Karpas-422 (cell line): Measurements from ENCODE around the gene CALML3. TPM values are rescaled to one million over a fixed set of nuclear protein-coding genes. Genes with fewer than 3 reads are reported as not detected.

ENCODE experiments used
- DNase-seq: peaks from one replicate; pipeline ENCODE4 v3.0.0-alpha.2; 2015
- H2AFZ ChIP-seq: fragments of 200-600 bp; sonication (generic); 2 replicates; pipeline ENCODE4 v1.6.1; 2014; ENCODE audit warnings: antibody characterized with exemption, low read length, mixed read lengths
- H3K27ac ChIP-seq: fragments of 200-600 bp; sonication (generic); 2 replicates; pipeline ENCODE4 v1.5.1; 2014; ENCODE audit warnings: mild to moderate bottlenecking, low read length, moderate library complexity
- H3K27me3 ChIP-seq: fragments of 200-600 bp; sonication (generic); 2 replicates; pipeline ENCODE4 v1.6.1; 2014; ENCODE audit warnings: low read length, mixed read lengths
- H3K36me3 ChIP-seq: fragments of 200-600 bp; sonication (generic); 2 replicates; pipeline ENCODE4 v1.6.1; 2014; ENCODE audit warnings: low read length, mixed read lengths; ENCODE audit not compliant: insufficient read depth
- H3K4me1 ChIP-seq: fragments of 200-600 bp; sonication (generic); 2 replicates; pipeline ENCODE4 v1.6.1; 2014; ENCODE audit warnings: mild to moderate bottlenecking, low read length, mixed read lengths
- H3K4me2 ChIP-seq: fragments of 200-600 bp; sonication (generic); 2 replicates; pipeline ENCODE4 v1.6.1; 2014; ENCODE audit warnings: low read length, low read depth, mild to moderate bottlenecking; ENCODE audit not compliant: poor library complexity, severe bottlenecking
- H3K4me3 ChIP-seq: fragments of 200-600 bp; sonication (generic); 2 replicates; pipeline ENCODE4 v1.5.1; 2014; ENCODE audit warnings: mild to moderate bottlenecking, antibody characterized with exemption, low read length, mixed read lengths
- H3K79me2 ChIP-seq: fragments of 200-600 bp; sonication (generic); 2 replicates; pipeline ENCODE4 v1.6.1; 2014; ENCODE audit warnings: mild to moderate bottlenecking, low read length, mixed read lengths
- H3K9ac ChIP-seq: fragments of 200-600 bp; sonication (generic); 2 replicates; pipeline ENCODE4 v1.6.0; 2014; ENCODE audit warnings: low read length
- H3K9me2 ChIP-seq: fragments of 200-600 bp; sonication (generic), shearing (Covaris generic); replicated peaks from 2 replicates; pipeline ENCODE4 v1.6.0; 2014; ENCODE audit warnings: mild to moderate bottlenecking, low read length, moderate library complexity; ENCODE audit not compliant: insufficient read depth
- H3K9me3 ChIP-seq: fragments of 300-700, 200-600 bp; sonication (generic); 2 replicates; pipeline ENCODE4 v1.6.1; 2014; ENCODE audit warnings: low read length, mixed read lengths
- H4K20me1 ChIP-seq: fragments of 200-600 bp; sonication (generic); 2 replicates; pipeline ENCODE4 v1.6.1; 2014; ENCODE audit warnings: mild to moderate bottlenecking, antibody characterized with exemption, low read length, low read depth; ENCODE audit not compliant: insufficient read depth
- total RNA-seq: library from RNA; depleted of rRNA; stranded (reverse); fragments of >200 nt; shearing (Covaris generic); gene quantifications from 2 replicates; pipeline ENCODE4 v1.2.3, GENCODE V29; 2014; ENCODE audit warnings: low replicate concordance

CALML3 gene
- total RNA-seq, 1 experiment from 2014 or later, result not detected

- no peak overlapping the region for H3K9ac ChIP-seq
- no peaks in the 10 kb centered on the region for H3K9me3 ChIP-seq
- no peak overlapping the region for H2AFZ ChIP-seq
- no peaks in the 10 kb centered on the region for H3K27me3 ChIP-seq
- H3K4me1 ChIP-seq, result no peaks in the 10 kb centered on the region
- no peaks in the 10 kb centered on the region for H4K20me1 ChIP-seq
- DNase-seq, result no peak
- no peaks in the 10 kb centered on the region for H3K9me2 ChIP-seq
- H3K36me3 ChIP-seq, result no peaks in the 10 kb centered on the region
- no peaks in the 10 kb centered on the region for H3K79me2 ChIP-seq
- H3K4me2 ChIP-seq, result no peak overlapping the region
- no peak overlapping the region for H3K27ac ChIP-seq
- H3K4me3 ChIP-seq, result no peak overlapping the region
These were observed 11.8 kb downstream of the CALML3 start for GRCh38 chr10:5536486-5537081.

GRCh38 chr10:5537684-5538083 is 12.9 kb downstream of the CALML3 start:
- H3K36me3 ChIP-seq, result no peaks in the 10 kb centered on the region
- no peak overlapping the region for H3K4me2 ChIP-seq
- H2AFZ ChIP-seq, result no peak overlapping the region
- H4K20me1 ChIP-seq, result no peaks in the 10 kb centered on the region
- no peaks in the 10 kb centered on the region for H3K9me3 ChIP-seq
- H3K27me3 ChIP-seq, result no peaks in the 10 kb centered on the region
- H3K27ac ChIP-seq, result no peak overlapping the region
- H3K9ac ChIP-seq, result no peak overlapping the region
- no peak for DNase-seq
- no peaks in the 10 kb centered on the region for H3K79me2 ChIP-seq
- H3K4me1 ChIP-seq, result no peaks in the 10 kb centered on the region
- H3K9me2 ChIP-seq, result no peaks in the 10 kb centered on the region
- no peak overlapping the region for H3K4me3 ChIP-seq

- H3K9ac ChIP-seq, result no peak overlapping the region
These were observed 13.7 kb downstream of the CALML3 start for GRCh38 chr10:5538446-5538845.

GRCh38 chr10:5538892-5539651 is 14.3 kb downstream of the CALML3 start:
- DNase-seq, result no peak
- Histone ChIP-seq H3K9ac (no peak overlapping the region), H3K27me3 (no peaks in the 10 kb centered on the region), H3K36me3 (no peaks in the 10 kb centered on the region), H3K4me2 (no peak overlapping the region), H4K20me1 (no peaks in the 10 kb centered on the region), H3K79me2 (no peaks in the 10 kb centered on the region), H3K9me2 (no peaks in the 10 kb centered on the region), H3K27ac (no peak overlapping the region), H3K4me3 (no peak overlapping the region), H3K9me3 (no peaks in the 10 kb centered on the region), H3K4me1 (no peaks in the 10 kb centered on the region), H2AFZ (no peak overlapping the region)

More at GRCh38 chr10:5538446-5538845, 13.7 kb downstream of the CALML3 start:
- H3K9me3 ChIP-seq, result no peaks in the 10 kb centered on the region
- H2AFZ ChIP-seq, result no peak overlapping the region
- no peaks in the 10 kb centered on the region for H4K20me1 ChIP-seq
- no peaks in the 10 kb centered on the region for H3K79me2 ChIP-seq
- no peak overlapping the region for H3K27ac ChIP-seq
- H3K9me2 ChIP-seq, result no peaks in the 10 kb centered on the region
- H3K4me2 ChIP-seq, result no peak overlapping the region
- H3K27me3 ChIP-seq, result no peaks in the 10 kb centered on the region
- no peaks in the 10 kb centered on the region for H3K36me3 ChIP-seq
- no peak overlapping the region for H3K4me3 ChIP-seq
- DNase-seq, result no peak
- H3K4me1 ChIP-seq, result no peaks in the 10 kb centered on the region

- Histone ChIP-seq H3K27me3 (no peaks in the 10 kb centered on the region), H3K27ac (no peak overlapping the region), H3K9me2 (no peaks in the 10 kb centered on the region), H3K4me3 (no peak overlapping the region), H3K9ac (no peak overlapping the region), H2AFZ (no peak overlapping the region), H3K4me1 (no peaks in the 10 kb centered on the region), H3K4me2 (no peak overlapping the region), H4K20me1 (no peaks in the 10 kb centered on the region), H3K9me3 (no peaks in the 10 kb centered on the region), H3K79me2 (no peaks in the 10 kb centered on the region), H3K36me3 (no peaks in the 10 kb centered on the region)
- no peak for DNase-seq
These were observed 15.3 kb downstream of the CALML3 start for GRCh38 chr10:5540080-5540479.

GRCh38 chr10:5540891-5541290 is 16.1 kb downstream of the CALML3 start:
- Histone ChIP-seq H3K4me2 (no peak overlapping the region), H3K9me3 (no peaks in the 10 kb centered on the region), H4K20me1 (no peaks in the 10 kb centered on the region), H2AFZ (no peak overlapping the region), H3K4me1 (no peaks in the 10 kb centered on the region), H3K9ac (no peak overlapping the region), H3K27me3 (no peaks in the 10 kb centered on the region), H3K9me2 (no peaks in the 10 kb centered on the region), H3K4me3 (no peak overlapping the region), H3K27ac (no peak overlapping the region), H3K79me2 (no peaks in the 10 kb centered on the region), H3K36me3 (no peaks in the 10 kb centered on the region)
- no peak for DNase-seq

GRCh38 chr10:5542100-5542499 is 17.3 kb downstream of the CALML3 start:
- Histone ChIP-seq H3K27me3 (no peaks in the 10 kb centered on the region), H3K36me3 (no peaks in the 10 kb centered on the region)
- DNase-seq, result no peak

GRCh38 chr10:5543623-5544022 is 18.9 kb downstream of the CALML3 start:
- Histone ChIP-seq H3K9ac (no peak overlapping the region), H3K27ac (no peak overlapping the region), H3K79me2 (no peaks in the 10 kb centered on the region), H3K9me3 (no peaks in the 10 kb centered on the region), H3K4me2 (no peak overlapping the region), H3K36me3 (no peaks in the 10 kb centered on the region), H4K20me1 (no peaks in the 10 kb centered on the region), H2AFZ (no peak overlapping the region), H3K27me3 (no peaks in the 10 kb centered on the region), H3K9me2 (no peaks in the 10 kb centered on the region), H3K4me3 (no peak overlapping the region), H3K4me1 (no peaks in the 10 kb centered on the region)
- no peak for DNase-seq

More at GRCh38 chr10:5542100-5542499, 17.3 kb downstream of the CALML3 start:
- Histone ChIP-seq H3K4me1 (no peaks in the 10 kb centered on the region), H3K9me2 (no peaks in the 10 kb centered on the region), H3K9me3 (no peaks in the 10 kb centered on the region), H3K4me2 (no peak overlapping the region), H3K4me3 (no peak overlapping the region), H3K79me2 (no peaks in the 10 kb centered on the region), H3K9ac (no peak overlapping the region), H4K20me1 (no peaks in the 10 kb centered on the region), H3K27ac (no peak overlapping the region), H2AFZ (no peak overlapping the region)
